GM20000 (cell line): ENCODE results near the gene APOL2.

Source experiments
- DNase-seq: peaks from one replicate; pipeline ENCODE4 v3.0.0; 2012; ENCODE audit warnings: low spot score
- CTCF ChIP-seq: IDR thresholded peaks from 2 replicates; pipeline ENCODE4 v1.5.1; 2012; ENCODE audit warnings: mild to moderate bottlenecking, control low read depth; ENCODE audit errors: extremely low read depth, missing control alignments

Gene APOL2

GRCh38 chr22:36199001-36199551, 40.3 kb downstream of the APOL2 start:
- DNase-seq, result no peak
- TF ChIP-seq CTCF, result no peak

- DNase-seq, result no peak
- no peak for TF ChIP-seq CTCF
These were observed 40.8 kb downstream of the APOL2 start for GRCh38 chr22:36198536-36198935.

- no peak for TF ChIP-seq CTCF
These were observed 41.7 kb downstream of the APOL2 start for GRCh38 chr22:36197514-36198146.

GRCh38 chr22:36197065-36197440, 42.3 kb downstream of the APOL2 start:
- TF ChIP-seq CTCF, result no peak
- DNase-seq, result no peak

More at GRCh38 chr22:36197514-36198146, 41.7 kb downstream of the APOL2 start:
- DNase-seq, result peak; percentile 15

GRCh38 chr22:36196254-36197064, 42.9 kb downstream of the APOL2 start:
- no peak for DNase-seq
- no peak for TF ChIP-seq CTCF

DNA sequence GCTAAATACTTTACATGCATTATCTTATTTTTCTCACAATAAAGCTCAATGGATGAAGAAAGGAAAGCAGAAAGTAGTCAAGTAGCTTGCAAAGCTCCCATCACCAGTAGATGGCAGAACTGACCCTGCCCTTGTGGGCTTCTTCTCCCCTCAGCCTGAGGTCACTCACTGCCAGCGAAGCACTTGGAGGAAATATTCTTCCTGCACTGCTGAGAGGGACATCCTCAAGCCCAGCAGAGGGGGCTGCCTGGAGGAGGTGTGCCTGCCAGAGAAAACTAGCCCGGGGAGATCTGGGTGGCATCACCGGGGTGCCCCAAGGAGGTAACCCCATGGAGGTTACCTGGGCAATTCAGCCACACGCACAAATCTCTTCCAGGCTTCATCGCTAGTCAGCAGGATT, 44.4 kb downstream of the APOL2 start:
- peak; percentile 51 for DNase-seq

More for the DNA sequence above, 44.4 kb downstream of the APOL2 start:
- peak; percentile 24 for TF ChIP-seq CTCF
